Trophoblast cell (in vitro differentiated cells and primary cell): ENCODE measurements around the gene ZBTB7C.

ENCODE experiments used
- DNase-seq, 2 donors: peaks; one replicate each; pipeline ENCODE4 v3.0.0-alpha.2; 2016
- H2AFZ ChIP-seq: 2 replicates; pipeline ENCODE4 v1.6.1; 2013; ENCODE audit warnings: low read length, moderate library complexity, mild to moderate bottlenecking; ENCODE audit not compliant: insufficient read depth, poor library complexity
- H2AK5ac ChIP-seq: 2 replicates; pipeline ENCODE4 v1.6.1; 2013; ENCODE audit warnings: mild to moderate bottlenecking, low read length
- H2BK120ac ChIP-seq: 2 replicates; pipeline ENCODE4 v1.6.1; 2013; ENCODE audit warnings: low read length, mild to moderate bottlenecking, moderate library complexity; ENCODE audit not compliant: insufficient read depth, poor library complexity
- H2BK12ac ChIP-seq: 2 replicates; pipeline ENCODE4 v1.6.1; 2013; ENCODE audit warnings: mild to moderate bottlenecking, low read length, moderate library complexity
- H2BK5ac ChIP-seq: 2 replicates; pipeline ENCODE4 v1.6.1; 2013; ENCODE audit warnings: low read length, low read depth, moderate library complexity, mild to moderate bottlenecking; ENCODE audit not compliant: poor library complexity
- H3K14ac ChIP-seq: 2 replicates; pipeline ENCODE4 v1.6.1; 2013; ENCODE audit warnings: mild to moderate bottlenecking, low read length
- H3K18ac ChIP-seq: 2 replicates; pipeline ENCODE4 v1.6.1; 2013; ENCODE audit warnings: mild to moderate bottlenecking, low read length
- H3K23ac ChIP-seq: 2 replicates; pipeline ENCODE4 v1.6.1; 2013; ENCODE audit warnings: low read length
- H3K27ac ChIP-seq: 2 replicates; pipeline ENCODE4 v1.5.1; 2013; ENCODE audit warnings: low read depth, mild to moderate bottlenecking, inconsistent platforms, low read length, moderate library complexity
- H3K27me3 ChIP-seq: 2 replicates; pipeline ENCODE4 v1.6.1; 2013; ENCODE audit warnings: inconsistent platforms, mild to moderate bottlenecking, low read length, moderate library complexity; ENCODE audit not compliant: insufficient read depth
- H3K36me3 ChIP-seq, 2 experiments: 1 replicate in 1 of 2; 2 replicates in 1 of 2; pipeline ENCODE4 v1.6.1; 2013; ENCODE audit warnings: low read length in 2 of 2, mild to moderate bottlenecking in 2 of 2, moderate library complexity in 1 of 2; ENCODE audit not compliant: insufficient read depth in 2 of 2, control insufficient read depth in 1 of 2
- H3K4ac ChIP-seq: 2 replicates; pipeline ENCODE4 v1.6.1; 2013; ENCODE audit warnings: low read depth, mild to moderate bottlenecking, low read length, moderate library complexity
- H3K4me1 ChIP-seq, 2 experiments: 1 replicate in 1 of 2; 2 replicates in 1 of 2; pipeline ENCODE4 v1.6.1; 2013; ENCODE audit warnings: low read length in 2 of 2, mild to moderate bottlenecking in 2 of 2, moderate library complexity in 1 of 2; ENCODE audit not compliant: insufficient read depth in 2 of 2, control insufficient read depth in 1 of 2
- H3K4me2 ChIP-seq: 2 replicates; pipeline ENCODE4 v1.6.1; 2013; ENCODE audit warnings: inconsistent platforms, mild to moderate bottlenecking, low read length, moderate library complexity
- H3K4me3 ChIP-seq: 2 replicates; pipeline ENCODE4 v1.5.1; 2013; ENCODE audit warnings: mild to moderate bottlenecking, low read depth, low read length, inconsistent platforms
- H3K79me1 ChIP-seq: one replicate; pipeline ENCODE4 v1.6.1; 2013; ENCODE audit warnings: low read length
- H3K79me2 ChIP-seq: 2 replicates; pipeline ENCODE4 v1.6.1; 2013; ENCODE audit warnings: low read length, mild to moderate bottlenecking; ENCODE audit not compliant: control insufficient read depth, insufficient read depth, poor library complexity
- H3K9ac ChIP-seq: 2 replicates; pipeline ENCODE4 v1.6.1; 2013; ENCODE audit warnings: mild to moderate bottlenecking, low read length
- H3K9me3 ChIP-seq: 2 replicates; pipeline ENCODE4 v1.6.1; 2013; ENCODE audit warnings: low read depth, mild to moderate bottlenecking, control low read depth, inconsistent platforms, low read length; ENCODE audit not compliant: insufficient read depth
- H4K12ac ChIP-seq: 2 replicates; pipeline ENCODE4 v1.6.1; 2013; ENCODE audit warnings: low read depth, mild to moderate bottlenecking, low read length, moderate library complexity
- H4K8ac ChIP-seq: 2 replicates; pipeline ENCODE4 v1.6.1; 2013; ENCODE audit warnings: low read depth, mild to moderate bottlenecking, low read length, moderate library complexity
- H4K91ac ChIP-seq: one replicate; pipeline ENCODE4 v1.6.1; 2013; ENCODE audit warnings: low read depth, mild to moderate bottlenecking, low read length, moderate library complexity
- WGBS: extraction: QIAGEN DNeasy Blood & Tissue Kit; methylation state at CpG from one replicate; pipeline ENCODE4 v1.1.7; 2013; ENCODE audit warnings: missing lambda C conversion rate; ENCODE audit not compliant: insufficient read length, insufficient coverage; ENCODE audit errors: extremely low coverage; 5-methylcytosine and 5-hydroxymethylcytosine counted together

ZBTB7C gene

GRCh38 chr18:48208432-48209140, 200.6 kb downstream of the ZBTB7C start:
- Histone ChIP-seq H3K9me3 (peaks cover 4% of the 10 kb centered on the region), H2BK120ac (no peak overlapping the region), H2AK5ac (no peak overlapping the region), H3K23ac (no peak overlapping the region), H4K12ac (no peak overlapping the region), H2BK12ac (no peak overlapping the region), H3K4me3 (no peak overlapping the region), H3K4me2 (no peak overlapping the region), H3K27ac (no peak overlapping the region), H2AFZ (no peak overlapping the region), H3K14ac (no peak overlapping the region), H3K4me1 (no peaks in the 10 kb centered on the region), H3K27me3 (no peaks in the 10 kb centered on the region), H2BK5ac (no peak overlapping the region), H3K36me3 (no peaks in the 10 kb centered on the region), H3K79me2 (no peaks in the 10 kb centered on the region), H3K18ac (no peak overlapping the region), H3K9ac (no peak overlapping the region), H3K79me1 (no peaks in the 10 kb centered on the region), H3K4ac (no peak overlapping the region), H4K91ac (no peak overlapping the region), H4K8ac (no peak overlapping the region)
- no CpG with 5 or more reads among the region's 4 CpGs for WGBS
- DNase-seq: no peak

DNA sequence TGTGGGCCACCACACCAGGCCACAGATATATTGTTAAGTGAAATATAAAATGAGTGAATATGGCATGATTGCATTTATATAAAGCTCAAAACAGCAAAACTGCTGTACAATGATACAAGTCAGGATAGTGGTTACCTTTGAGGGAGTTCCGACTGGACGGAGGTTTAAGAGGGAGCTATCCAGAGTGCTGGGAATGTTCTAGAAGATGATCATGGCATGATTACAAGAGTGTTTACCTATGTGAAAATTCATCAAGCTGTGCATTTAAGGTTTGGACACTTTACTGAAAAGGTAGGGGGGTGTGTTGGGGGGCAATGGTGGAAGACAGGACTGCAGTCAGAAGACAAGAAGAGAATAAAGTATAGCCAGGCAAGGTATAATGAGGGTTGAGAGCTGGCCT, 201.4 kb downstream of the ZBTB7C start:
- Histone ChIP-seq H2AFZ (no peak overlapping the region), H2BK5ac (no peak overlapping the region), H3K23ac (no peak overlapping the region), H2BK12ac (no peak overlapping the region), H4K8ac (no peak overlapping the region), H3K27me3 (no peaks in the 10 kb centered on the region), H4K12ac (no peak overlapping the region), H3K4me1 (no peaks in the 10 kb centered on the region), H2BK120ac (no peak overlapping the region), H3K79me1 (no peaks in the 10 kb centered on the region), H3K27ac (no peak overlapping the region), H3K4me2 (no peak overlapping the region), H3K4ac (no peak overlapping the region), H3K18ac (no peak overlapping the region), H3K9me3 (peaks cover under 1% of the 10 kb centered on the region), H2AK5ac (no peak overlapping the region), H3K14ac (no peak overlapping the region), H3K79me2 (no peaks in the 10 kb centered on the region), H3K4me3 (no peak overlapping the region), H3K9ac (no peak overlapping the region), H4K91ac (no peak overlapping the region), H3K36me3 (no peaks in the 10 kb centered on the region)
- WGBS: no CpG with 5 or more reads among the region's 2 CpGs
- no peak for DNase-seq

DNA sequence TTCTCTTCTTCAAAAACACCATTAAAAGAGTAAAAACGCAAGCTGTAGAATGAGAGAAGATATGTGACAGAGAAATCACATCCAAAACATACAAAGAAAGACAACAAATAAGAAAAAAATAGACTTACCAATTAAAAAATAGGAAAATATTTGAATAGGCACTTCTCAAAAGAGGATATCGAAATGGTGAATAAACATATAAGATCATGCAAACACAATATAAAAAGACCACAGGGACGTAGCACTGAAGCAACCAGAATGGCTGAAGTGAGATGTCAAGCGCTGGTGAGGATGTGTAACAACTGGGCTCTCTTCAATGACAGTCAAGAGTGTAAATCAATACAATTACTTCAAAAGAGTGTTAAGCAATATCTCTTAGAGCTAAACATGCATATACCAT, 202.3 kb downstream of the ZBTB7C start:
- no peak overlapping the region for H3K27ac ChIP-seq
- no peak overlapping the region for H3K14ac ChIP-seq
- no peaks in the 10 kb centered on the region for H3K79me1 ChIP-seq
- H3K18ac ChIP-seq: no peak overlapping the region
- no peak overlapping the region for H3K4me2 ChIP-seq
- no peak overlapping the region for H3K9ac ChIP-seq
- H3K36me3 ChIP-seq: no peaks in the 10 kb centered on the region
- no peak overlapping the region for H2BK5ac ChIP-seq
- no peak overlapping the region for H4K12ac ChIP-seq
- no peak for DNase-seq
- no peak overlapping the region for H2BK120ac ChIP-seq
- no peak overlapping the region for H3K23ac ChIP-seq
- H3K27me3 ChIP-seq: no peaks in the 10 kb centered on the region
- no peak overlapping the region for H2AK5ac ChIP-seq
- H4K8ac ChIP-seq: no peak overlapping the region
- H3K4me1 ChIP-seq: no peaks in the 10 kb centered on the region
- no peak overlapping the region for H2BK12ac ChIP-seq
- no peak overlapping the region for H3K4me3 ChIP-seq
- H3K9me3 ChIP-seq: no peaks in the 10 kb centered on the region
- no peak overlapping the region for H4K91ac ChIP-seq
- no peak overlapping the region for H3K4ac ChIP-seq
- H3K79me2 ChIP-seq: no peaks in the 10 kb centered on the region
- no peak overlapping the region for H2AFZ ChIP-seq
- no CpG with 5 or more reads among the region's 4 CpGs for WGBS

DNA sequence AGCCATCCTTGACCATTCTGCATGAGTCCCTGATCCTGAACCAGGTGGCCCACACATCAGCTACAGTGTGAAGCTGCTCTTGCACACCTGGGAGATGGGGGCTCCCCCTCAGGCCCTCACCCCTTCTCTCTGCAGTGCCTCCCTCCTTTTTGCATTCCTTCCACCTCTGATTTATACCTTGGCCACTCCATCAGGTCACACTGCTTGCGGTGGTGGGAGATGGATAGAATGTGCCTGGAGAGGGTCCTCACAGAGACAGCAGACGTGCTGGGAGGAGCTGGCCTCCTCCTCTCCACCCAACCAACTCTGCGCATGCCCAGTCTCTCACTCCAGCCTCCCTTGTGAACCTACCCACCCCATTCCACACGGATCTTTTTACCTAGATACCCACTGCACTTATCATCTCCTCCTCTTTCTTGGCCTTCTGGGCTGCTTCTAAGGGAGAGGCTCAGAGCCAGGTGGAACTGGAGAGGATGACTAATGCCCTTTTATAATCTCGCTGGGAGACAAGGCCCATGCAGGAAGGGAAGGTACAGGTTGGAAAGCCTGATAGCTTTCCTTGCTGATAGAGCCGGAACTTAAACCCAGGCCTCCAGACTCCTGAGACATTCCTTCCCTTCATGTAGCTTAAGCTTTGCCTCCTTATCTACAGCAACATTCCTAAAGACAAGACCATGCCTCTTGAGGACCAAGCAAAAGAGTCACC, 205.1 kb downstream of the ZBTB7C start:
- Histone ChIP-seq H3K4ac (no peak overlapping the region), H3K4me2 (no peak overlapping the region), H3K9ac (no peak overlapping the region), H3K79me2 (no peaks in the 10 kb centered on the region), H3K27me3 (no peaks in the 10 kb centered on the region), H3K4me3 (no peak overlapping the region), H3K79me1 (no peaks in the 10 kb centered on the region), H2BK12ac (no peak overlapping the region), H2AFZ (no peak overlapping the region), H3K23ac (no peak overlapping the region), H4K91ac (no peak overlapping the region), H4K12ac (no peak overlapping the region), H4K8ac (no peak overlapping the region), H3K9me3 (no peaks in the 10 kb centered on the region), H3K27ac (no peak overlapping the region), H3K14ac (no peak overlapping the region), H2BK5ac (no peak overlapping the region), H2BK120ac (no peak overlapping the region), H2AK5ac (no peak overlapping the region), H3K4me1 (no peaks in the 10 kb centered on the region), H3K36me3 (no peaks in the 10 kb centered on the region), H3K18ac (no peak overlapping the region)
- no peak for DNase-seq
- WGBS: no CpG with 5 or more reads among the region's 6 CpGs
